Measurements from ENCODE around the gene EZR. TPM values are rescaled to one million over a fixed set of nuclear protein-coding genes. Genes with fewer than 3 reads are reported as not detected.

EZR gene
- total and polyA plus RNA-seq, 10 of the 15 experiments (the other 5 are each of a cell fraction or from before 2014, with no cell fraction given): 79.1 to 282 (median 161) TPM

GRCh38 chr6:158819977-158820622 lies 932 bp upstream of the EZR start:
- WGBS (ENCODE audit: insufficient coverage, insufficient replicate concordance, low lambda C conversion rate, missing lambda C conversion rate): 96% methylated on average over 6 of the region's 6 CpGs
- POLR2A ChIA-PET: interaction anchor here (0.7 to 1.3 kb wide), 6 partner anchors 26 to 103 kb away, joined by 3 to 11 read pairs (median 4); no protein-coding TSS in a partner anchor
- Histone ChIP-seq H3K9me3 (replicated peaks; ENCODE audit: control insufficient read depth, insufficient read depth, low read length) (peaks cover 2% of the 10 kb centered on the region; the same call in 2 of the 3 replicates), H3K4me1 (ENCODE audit: control insufficient read depth, insufficient read depth, low read length) (peaks cover 9% of the 10 kb centered on the region), H4K20me1 (ENCODE audit: control insufficient read depth, insufficient read depth) (no peaks in the 10 kb centered on the region), H3K4me3 (no peak overlapping the region), H3K9ac (ENCODE audit: control insufficient read depth, insufficient read depth, low read length) (no peak overlapping the region), H2AFZ (ENCODE audit: control insufficient read depth, low read depth, low read length) (peak overlapping the region; percentile 42), H3K27me3 (replicated peaks in 1 of 2; ENCODE audit: control insufficient read depth in 2 of 2, insufficient read depth in 2 of 2, low read length in 1 of 2) (no peaks in the 10 kb centered on the region), H3K4me2 (ENCODE audit: control insufficient read depth, insufficient read depth) (no peak overlapping the region), H3K79me2 (ENCODE audit: control insufficient read depth, insufficient read depth, low read length) (peaks cover 30% of the 10 kb centered on the region), H3K36me3 (ENCODE audit: control insufficient read depth in 2 of 2, insufficient read depth in 2 of 2, low read length in 1 of 2) (peaks cover 0 to under 1% of the 10 kb centered on the region in 2 experiments; a peak in 2 of 4 replicates), H3K27ac (ENCODE audit: control insufficient read depth, insufficient read depth) (no peak overlapping the region)
- no peak for DNase-seq (ENCODE audit: low read depth, low spot score)
- no peak for TF ChIP-seq MEF2B (IDR thresholded peaks at IDR 0.05; ENCODE audit: partially characterized antibody, poor library complexity, severe bottlenecking)
- TF ChIP-seq TBL1XR1 (IDR thresholded peaks at IDR 0.05; ENCODE audit: low read depth, low read length): no peak
- no peak for TF ChIP-seq SUZ12 (IDR thresholded peaks at IDR 0.05; ENCODE audit: unreplicated experiment)
- TF ChIP-seq PKNOX1 (IDR thresholded peaks at IDR 0.05): no peak
- TF ChIP-seq SMC3 (IDR thresholded peaks at IDR 0.05; ENCODE audit: borderline replicate concordance, low read length): no peak
- TF ChIP-seq NR2F1 (conservative IDR thresholded peaks at IDR 0.05): no peak
- TF ChIP-seq, protein P1, sequence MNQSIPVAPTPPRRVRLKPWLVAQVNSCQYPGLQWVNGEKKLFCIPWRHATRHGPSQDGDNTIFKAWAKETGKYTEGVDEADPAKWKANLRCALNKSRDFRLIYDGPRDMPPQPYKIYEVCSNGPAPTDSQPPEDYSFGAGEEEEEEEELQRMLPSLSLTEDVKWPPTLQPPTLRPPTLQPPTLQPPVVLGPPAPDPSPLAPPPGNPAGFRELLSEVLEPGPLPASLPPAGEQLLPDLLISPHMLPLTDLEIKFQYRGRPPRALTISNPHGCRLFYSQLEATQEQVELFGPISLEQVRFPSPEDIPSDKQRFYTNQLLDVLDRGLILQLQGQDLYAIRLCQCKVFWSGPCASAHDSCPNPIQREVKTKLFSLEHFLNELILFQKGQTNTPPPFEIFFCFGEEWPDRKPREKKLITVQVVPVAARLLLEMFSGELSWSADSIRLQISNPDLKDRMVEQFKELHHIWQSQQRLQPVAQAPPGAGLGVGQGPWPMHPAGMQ (IDR thresholded peaks at IDR 0.05; ENCODE audit: borderline replicate concordance): no peak
- TF ChIP-seq EGR1 (IDR thresholded peaks at IDR 0.05; ENCODE audit: borderline replicate concordance in 1 of 2, low read depth in 2 of 2, low read length in 2 of 2): no peak
- TF ChIP-seq CREB1 (IDR thresholded peaks at IDR 0.05; ENCODE audit: low read depth): no peak
- TF ChIP-seq FOXM1 (IDR thresholded peaks at IDR 0.05; ENCODE audit: low read depth, low read length): no peak
- TF ChIP-seq, protein P2, sequence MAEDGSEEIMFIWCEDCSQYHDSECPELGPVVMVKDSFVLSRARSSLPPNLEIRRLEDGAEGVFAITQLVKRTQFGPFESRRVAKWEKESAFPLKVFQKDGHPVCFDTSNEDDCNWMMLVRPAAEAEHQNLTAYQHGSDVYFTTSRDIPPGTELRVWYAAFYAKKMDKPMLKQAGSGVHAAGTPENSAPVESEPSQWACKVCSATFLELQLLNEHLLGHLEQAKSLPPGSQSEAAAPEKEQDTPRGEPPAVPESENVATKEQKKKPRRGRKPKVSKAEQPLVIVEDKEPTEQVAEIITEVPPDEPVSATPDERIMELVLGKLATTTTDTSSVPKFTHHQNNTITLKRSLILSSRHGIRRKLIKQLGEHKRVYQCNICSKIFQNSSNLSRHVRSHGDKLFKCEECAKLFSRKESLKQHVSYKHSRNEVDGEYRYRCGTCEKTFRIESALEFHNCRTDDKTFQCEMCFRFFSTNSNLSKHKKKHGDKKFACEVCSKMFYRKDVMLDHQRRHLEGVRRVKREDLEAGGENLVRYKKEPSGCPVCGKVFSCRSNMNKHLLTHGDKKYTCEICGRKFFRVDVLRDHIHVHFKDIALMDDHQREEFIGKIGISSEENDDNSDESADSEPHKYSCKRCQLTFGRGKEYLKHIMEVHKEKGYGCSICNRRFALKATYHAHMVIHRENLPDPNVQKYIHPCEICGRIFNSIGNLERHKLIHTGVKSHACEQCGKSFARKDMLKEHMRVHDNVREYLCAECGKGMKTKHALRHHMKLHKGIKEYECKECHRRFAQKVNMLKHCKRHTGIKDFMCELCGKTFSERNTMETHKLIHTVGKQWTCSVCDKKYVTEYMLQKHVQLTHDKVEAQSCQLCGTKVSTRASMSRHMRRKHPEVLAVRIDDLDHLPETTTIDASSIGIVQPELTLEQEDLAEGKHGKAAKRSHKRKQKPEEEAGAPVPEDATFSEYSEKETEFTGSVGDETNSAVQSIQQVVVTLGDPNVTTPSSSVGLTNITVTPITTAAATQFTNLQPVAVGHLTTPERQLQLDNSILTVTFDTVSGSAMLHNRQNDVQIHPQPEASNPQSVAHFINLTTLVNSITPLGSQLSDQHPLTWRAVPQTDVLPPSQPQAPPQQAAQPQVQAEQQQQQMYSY (CRISPR knock-in tag; IDR thresholded peaks at IDR 0.05): no peak
- TF ChIP-seq ETV6 (conservative IDR thresholded peaks at IDR 0.05 in 1 of 2, IDR thresholded peaks at IDR 0.05 in 1 of 2; ENCODE audit: borderline replicate concordance in 1 of 2, low read depth in 1 of 2): no peak
- TF ChIP-seq POU2F2 (IDR thresholded peaks at IDR 0.05; ENCODE audit: borderline replicate concordance, low read depth, low read length): no peak
- intact Hi-C loops (cut with micrococcal nuclease; ENCODE audit: unreplicated experiment): loop anchor here (1.0 to 10.0 kb wide), 6 partner anchors 49 to 345 kb away; no protein-coding TSS in a partner anchor
- CTCF ChIA-PET: interaction anchor here (1.0 to 2.0 kb wide), 3 partner anchors 12 to 158 kb away, joined by 3 to 5 read pairs (median 5); no protein-coding TSS in a partner anchor
- SMC1A ChIA-PET (ENCODE audit: uncharacterized antibody, unreplicated experiment): interaction anchor here (0.6 to 3.5 kb wide), 8 partner anchors 9 to 139 kb away, joined by 3 to 14 read pairs (median 6); no protein-coding TSS in a partner anchor
- ATAC-seq: no peak
- no TSS peak for BruUV-seq (replicated peaks)
- no peak for FAIRE-seq
- in situ Hi-C loops (cut with MboI): no loop called here
- RAD21 ChIA-PET (ENCODE audit: unreplicated experiment): interaction anchor here (0.8 to 2.0 kb wide), 6 partner anchors 11 to 116 kb away, joined by 3 to 21 read pairs (median 5); no protein-coding TSS in a partner anchor
